Osteoblast (primary cell): ENCODE data around the gene ULK4. TPM values are rescaled to one million over a fixed set of nuclear protein-coding genes. Genes with fewer than 3 reads are reported as not detected.

Experiments
- DNase-seq: peaks from one replicate; pipeline ENCODE4 v3.0.0; 2011; ENCODE audit warnings: low spot score, mixed read lengths; ENCODE audit not compliant: insufficient read length; ENCODE audit errors: missing footprints
- H2AFZ ChIP-seq: 2 replicates; pipeline ENCODE4 v1.6.0; 2011; ENCODE audit warnings: mild to moderate bottlenecking, low read length
- H3K27ac ChIP-seq: 2 replicates; pipeline ENCODE4 v1.5.1; 2011; ENCODE audit warnings: mild to moderate bottlenecking, low read depth, low read length, moderate library complexity
- H3K27me3 ChIP-seq: 2 replicates; pipeline ENCODE4 v1.6.0; 2012; ENCODE audit warnings: mild to moderate bottlenecking, control low read depth, inconsistent platforms, low read length, moderate library complexity; ENCODE audit not compliant: insufficient read depth
- H3K36me3 ChIP-seq: 2 replicates; pipeline ENCODE4 v1.5.1; 2011; ENCODE audit warnings: mild to moderate bottlenecking, low read length, control low read depth, moderate library complexity; ENCODE audit not compliant: insufficient read depth
- H3K4me1 ChIP-seq: 2 replicates; pipeline ENCODE4 v1.5.1; 2011; ENCODE audit warnings: mild to moderate bottlenecking, low read length, control low read depth, moderate library complexity; ENCODE audit not compliant: insufficient read depth
- H3K4me2 ChIP-seq: 2 replicates; pipeline ENCODE4 v1.6.0; 2011; ENCODE audit warnings: mild to moderate bottlenecking, low read length; ENCODE audit not compliant: insufficient read depth
- H3K4me3 ChIP-seq: fragments of 200-600 bp; sonication (generic); 3 replicates; pipeline ENCODE4 v1.5.1; 2012; ENCODE audit warnings: mild to moderate bottlenecking, low read length, inconsistent platforms; ENCODE audit not compliant: insufficient read depth
- H3K79me2 ChIP-seq: 2 replicates; pipeline ENCODE4 v1.6.0; 2012; ENCODE audit warnings: mild to moderate bottlenecking, low read length, control low read depth, inconsistent platforms; ENCODE audit not compliant: insufficient read depth
- H3K9me3 ChIP-seq: 2 replicates; pipeline ENCODE4 v1.5.1; 2011; ENCODE audit warnings: low read depth, low read length, control low read depth
- H4K20me1 ChIP-seq: 2 replicates; pipeline ENCODE4 v1.6.0; 2012; ENCODE audit warnings: mild to moderate bottlenecking, low read length, control low read depth; ENCODE audit not compliant: insufficient read depth
- total RNA-seq: library from RNA; depleted of rRNA; stranded (reverse); fragments of >200 nt; gene quantifications from 2 replicates; pipeline ENCODE4 v1.2.3, GENCODE V29; 2012
- TF ChIP-seq, protein P1 (sequence below): IDR thresholded peaks from 2 replicates; pipeline ENCODE4 v1.5.1; 2011; ENCODE audit warnings: mild to moderate bottlenecking, low read depth, low read length, moderate library complexity; ENCODE audit errors: extremely low read depth

ULK4 gene
- total RNA-seq, 1 donor, result 20.6 TPM

DNA sequence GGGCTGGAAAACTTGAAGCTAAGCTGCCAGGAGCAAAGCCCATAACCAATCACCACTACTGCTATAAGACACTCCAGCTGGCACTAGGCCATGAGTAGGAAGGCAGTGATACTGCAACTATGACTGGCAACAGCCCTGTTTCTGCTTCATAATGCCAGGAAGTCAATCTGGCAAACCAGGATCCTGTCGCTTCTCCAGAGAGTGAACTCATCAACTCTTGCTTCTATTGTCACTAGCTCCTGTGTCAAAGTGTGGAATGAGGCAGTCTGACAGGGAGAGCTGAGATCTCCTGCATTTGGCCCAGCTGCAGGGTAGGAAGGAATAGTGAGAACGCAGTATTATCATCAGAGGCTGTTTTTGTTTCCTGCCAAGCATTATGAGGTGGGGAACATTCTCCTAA, 657.3 kb downstream of the ULK4 start:
- Histone ChIP-seq H3K27ac (no peak overlapping the region), H4K20me1 (no peaks in the 10 kb centered on the region), H3K4me3 (no peak overlapping the region), H3K4me1 (peaks cover 6% of the 10 kb centered on the region), H3K36me3 (no peaks in the 10 kb centered on the region), H2AFZ (peak overlapping the region; percentile 11), H3K9me3 (no peaks in the 10 kb centered on the region), H3K27me3 (no peaks in the 10 kb centered on the region), H3K79me2 (no peaks in the 10 kb centered on the region), H3K4me2 (no peak overlapping the region)
- TF ChIP-seq, protein P1, sequence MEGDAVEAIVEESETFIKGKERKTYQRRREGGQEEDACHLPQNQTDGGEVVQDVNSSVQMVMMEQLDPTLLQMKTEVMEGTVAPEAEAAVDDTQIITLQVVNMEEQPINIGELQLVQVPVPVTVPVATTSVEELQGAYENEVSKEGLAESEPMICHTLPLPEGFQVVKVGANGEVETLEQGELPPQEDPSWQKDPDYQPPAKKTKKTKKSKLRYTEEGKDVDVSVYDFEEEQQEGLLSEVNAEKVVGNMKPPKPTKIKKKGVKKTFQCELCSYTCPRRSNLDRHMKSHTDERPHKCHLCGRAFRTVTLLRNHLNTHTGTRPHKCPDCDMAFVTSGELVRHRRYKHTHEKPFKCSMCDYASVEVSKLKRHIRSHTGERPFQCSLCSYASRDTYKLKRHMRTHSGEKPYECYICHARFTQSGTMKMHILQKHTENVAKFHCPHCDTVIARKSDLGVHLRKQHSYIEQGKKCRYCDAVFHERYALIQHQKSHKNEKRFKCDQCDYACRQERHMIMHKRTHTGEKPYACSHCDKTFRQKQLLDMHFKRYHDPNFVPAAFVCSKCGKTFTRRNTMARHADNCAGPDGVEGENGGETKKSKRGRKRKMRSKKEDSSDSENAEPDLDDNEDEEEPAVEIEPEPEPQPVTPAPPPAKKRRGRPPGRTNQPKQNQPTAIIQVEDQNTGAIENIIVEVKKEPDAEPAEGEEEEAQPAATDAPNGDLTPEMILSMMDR, result no peak
- DNase-seq, result peak; percentile 87

DNA sequence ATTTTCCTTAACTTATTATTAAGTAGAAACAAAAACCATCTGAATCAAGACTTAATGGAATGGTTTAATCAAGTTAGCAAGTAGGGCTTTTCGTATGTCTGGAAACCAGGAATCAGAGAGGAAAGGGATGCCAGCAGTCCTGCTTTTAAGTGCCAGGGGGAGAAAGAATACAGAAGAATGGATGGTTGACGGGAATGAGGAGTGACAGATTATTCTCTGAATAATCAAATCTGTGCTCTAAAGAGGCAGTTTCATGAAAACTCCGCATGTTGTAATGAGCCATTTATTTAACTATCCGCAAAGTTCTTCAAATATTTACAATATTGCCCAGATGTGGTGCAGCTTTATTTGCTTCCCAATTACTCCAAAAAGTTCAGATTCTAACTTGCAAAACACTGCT, 659.6 kb downstream of the ULK4 start:
- Histone ChIP-seq H3K4me3 (no peak overlapping the region), H3K27me3 (no peaks in the 10 kb centered on the region), H3K9me3 (no peaks in the 10 kb centered on the region), H2AFZ (no peak overlapping the region), H3K27ac (no peak overlapping the region), H3K36me3 (no peaks in the 10 kb centered on the region), H3K4me1 (peaks cover 6% of the 10 kb centered on the region), H4K20me1 (no peaks in the 10 kb centered on the region), H3K4me2 (no peak overlapping the region), H3K79me2 (no peaks in the 10 kb centered on the region)
- no peak for DNase-seq
- TF ChIP-seq, protein P1, result no peak

DNA sequence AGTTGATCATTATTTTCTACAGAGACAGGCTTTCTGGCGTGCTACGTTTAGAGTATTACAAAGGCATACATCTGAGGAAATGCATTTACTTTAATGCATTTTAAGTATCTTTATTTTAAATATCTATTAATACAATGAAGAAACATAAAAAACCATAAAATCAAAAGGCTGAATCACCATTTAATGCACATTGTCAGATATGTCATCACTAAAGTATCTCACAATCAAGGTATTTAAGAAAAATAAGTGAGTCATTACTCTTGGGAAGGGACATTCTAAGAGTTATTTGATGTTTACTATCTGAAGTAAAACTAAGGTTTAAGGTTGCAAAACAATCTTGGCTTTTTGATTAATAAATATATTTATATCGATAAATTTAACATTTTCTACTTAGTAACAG, 660.4 kb downstream of the ULK4 start:
- Histone ChIP-seq H3K4me3 (no peak overlapping the region), H3K4me1 (peaks cover 6% of the 10 kb centered on the region), H3K79me2 (no peaks in the 10 kb centered on the region), H4K20me1 (no peaks in the 10 kb centered on the region), H3K36me3 (no peaks in the 10 kb centered on the region), H3K27me3 (no peaks in the 10 kb centered on the region), H3K4me2 (no peak overlapping the region), H3K9me3 (no peaks in the 10 kb centered on the region), H3K27ac (no peak overlapping the region), H2AFZ (no peak overlapping the region)
- DNase-seq, result no peak
- TF ChIP-seq, protein P1, result no peak

DNA sequence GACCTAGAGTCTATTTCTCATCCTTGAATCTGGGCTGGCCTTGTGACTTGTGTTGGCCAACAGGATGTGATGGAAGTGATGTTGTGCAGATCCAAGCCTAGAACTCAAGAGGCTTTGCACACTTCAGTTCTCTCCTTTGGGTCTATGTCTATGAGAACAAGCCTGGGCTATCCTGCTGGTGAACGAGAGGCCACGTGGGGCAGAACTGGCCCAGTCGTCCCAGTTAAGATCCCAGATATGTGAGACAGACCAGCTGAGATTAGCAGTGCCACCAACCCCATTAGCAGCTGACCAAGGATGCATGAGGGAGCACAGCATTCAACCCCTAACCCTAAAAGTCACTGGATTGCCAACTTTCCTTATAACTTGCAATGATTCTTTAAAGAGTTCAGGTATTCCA, 662.9 kb downstream of the ULK4 start:
- Histone ChIP-seq H3K4me2 (no peak overlapping the region), H2AFZ (no peak overlapping the region), H3K27ac (no peak overlapping the region), H3K36me3 (no peaks in the 10 kb centered on the region), H3K4me3 (no peak overlapping the region), H3K27me3 (no peaks in the 10 kb centered on the region), H3K79me2 (no peaks in the 10 kb centered on the region), H3K9me3 (no peaks in the 10 kb centered on the region), H4K20me1 (no peaks in the 10 kb centered on the region), H3K4me1 (no peaks in the 10 kb centered on the region)
- TF ChIP-seq, protein P1, result no peak
- DNase-seq, result no peak
